KOPT-K1 (cell line): Measurements from ENCODE around the gene MEGF8.
A peak's percentile ranks its signal among the peaks of the same experiment; 100 is the strongest.

Source experiments
- H3K27ac ChIP-seq: fragments of 200-600 bp; sonication (generic); 2 replicates; pipeline ENCODE4 v1.5.1; 2016; ENCODE audit warnings: antibody characterized with exemption, mild to moderate bottlenecking, low read depth, low read length; ENCODE audit not compliant: poor library complexity, severe bottlenecking
- H3K36me3 ChIP-seq: fragments of 200-600 bp; sonication (generic); 2 replicates; pipeline ENCODE4 v1.5.1; 2017; ENCODE audit warnings: antibody characterized with exemption, mild to moderate bottlenecking, low read length, moderate library complexity; ENCODE audit not compliant: insufficient read depth
- H3K9me3 ChIP-seq: fragments of 200-600 bp; sonication (generic); 2 replicates; pipeline ENCODE4 v1.5.1; 2017; ENCODE audit warnings: antibody characterized with exemption, low read length, mild to moderate bottlenecking; ENCODE audit not compliant: insufficient read depth, poor library complexity, severe bottlenecking

The MEGF8 gene

DNA sequence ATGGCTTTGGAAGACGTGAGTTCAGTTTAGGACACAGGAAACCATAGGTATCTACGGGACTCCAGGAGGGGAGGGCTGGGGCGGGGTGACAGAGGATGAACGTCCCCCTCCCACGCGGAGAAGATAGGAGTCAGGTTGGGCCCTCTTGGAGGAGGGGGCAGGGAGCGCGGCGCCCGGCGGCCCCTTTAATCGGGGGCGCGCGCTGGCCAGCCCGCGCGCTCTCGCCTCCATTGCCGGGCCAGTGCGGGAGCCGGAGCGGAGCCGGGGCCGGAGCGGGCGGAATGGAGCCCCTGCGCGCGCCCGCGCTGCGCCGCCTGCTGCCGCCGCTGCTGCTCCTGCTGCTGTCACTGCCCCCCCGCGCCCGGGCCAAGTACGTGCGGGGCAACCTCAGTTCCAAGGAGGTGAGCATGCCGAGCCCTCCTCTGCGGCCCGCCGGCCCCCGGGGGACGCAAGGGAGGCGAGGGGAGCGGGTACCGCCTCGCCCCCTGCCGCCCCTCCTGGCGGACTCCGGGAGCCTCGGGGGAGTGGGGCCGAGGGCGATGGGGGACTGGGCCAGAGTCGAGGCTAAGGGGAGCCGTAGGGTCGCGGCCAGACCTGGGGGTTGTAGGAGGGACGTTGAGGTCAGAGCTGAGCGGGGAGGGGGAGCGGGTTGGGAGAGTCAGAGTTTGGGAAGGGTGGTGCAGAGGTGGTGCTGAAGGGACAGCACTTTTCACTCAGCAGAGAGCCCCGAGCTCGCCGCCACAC, 12.2 kb upstream of the MEGF8 start, which contains the start of gene TMEM145:
Gene TMEM145, plus strand, starts transcription at position 214 of the 744 bp plus-strand sequence. Its CDS starts 68 bp downstream, at position 282.
- no peak within 1 kb of the TSS for H3K27ac ChIP-seq
- H3K36me3 ChIP-seq: no peaks in the 10 kb centered on the region
- H3K9me3 ChIP-seq: no peaks in the 10 kb centered on the region

GRCh38 chr19:42313840-42314755, 11.3 kb upstream of the MEGF8 start:
- Histone ChIP-seq H3K36me3 (no peaks in the 10 kb centered on the region), H3K27ac (no peak overlapping the region), H3K9me3 (no peaks in the 10 kb centered on the region)

- H3K27ac ChIP-seq: no peak overlapping the region
- no peaks in the 10 kb centered on the region for H3K9me3 ChIP-seq
- no peaks in the 10 kb centered on the region for H3K36me3 ChIP-seq
Measured at GRCh38 chr19:42315024-42315423, 10.4 kb upstream of the MEGF8 start.

GRCh38 chr19:42316223-42317211, 8.9 kb upstream of the MEGF8 start:
- Histone ChIP-seq H3K36me3 (no peaks in the 10 kb centered on the region), H3K9me3 (no peaks in the 10 kb centered on the region), H3K27ac (no peak overlapping the region)

DNA sequence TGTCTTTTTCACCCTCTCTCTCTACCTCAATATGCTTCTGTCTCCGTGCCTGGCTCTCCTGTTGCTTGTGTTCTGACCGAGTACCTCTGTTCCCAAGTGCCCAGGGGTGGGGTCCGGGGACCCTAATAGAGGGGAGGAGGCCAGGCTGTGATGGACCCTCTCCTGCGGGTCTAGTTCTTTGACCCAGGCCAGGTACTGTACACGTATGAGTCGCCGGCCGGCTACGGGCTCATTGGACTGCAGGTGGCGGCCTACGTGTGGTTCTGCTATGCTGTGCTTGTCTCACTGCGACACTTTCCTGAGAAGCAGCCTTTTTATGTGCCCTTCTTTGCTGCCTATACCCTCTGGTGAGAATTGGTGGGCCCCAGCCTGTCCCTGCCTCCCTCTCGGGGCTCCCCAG, 7.9 kb upstream of the MEGF8 start:
- no peaks in the 10 kb centered on the region for H3K9me3 ChIP-seq
- no peaks in the 10 kb centered on the region for H3K36me3 ChIP-seq
- H3K27ac ChIP-seq: no peak overlapping the region

GRCh38 chr19:42322305-42322704, 3.1 kb upstream of the MEGF8 start:
- Histone ChIP-seq H3K36me3 (no peaks in the 10 kb centered on the region), H3K9me3 (no peaks in the 10 kb centered on the region), H3K27ac (no peak overlapping the region)

GRCh38 chr19:42323473-42323851, 2.0 kb upstream of the MEGF8 start:
- Histone ChIP-seq H3K9me3 (no peaks in the 10 kb centered on the region), H3K36me3 (no peaks in the 10 kb centered on the region), H3K27ac (no peak overlapping the region)

- no peak overlapping the region for H3K27ac ChIP-seq
- no peaks in the 10 kb centered on the region for H3K36me3 ChIP-seq
Measured at GRCh38 chr19:42323852-42324654, 1.4 kb upstream of the MEGF8 start.

DNA sequence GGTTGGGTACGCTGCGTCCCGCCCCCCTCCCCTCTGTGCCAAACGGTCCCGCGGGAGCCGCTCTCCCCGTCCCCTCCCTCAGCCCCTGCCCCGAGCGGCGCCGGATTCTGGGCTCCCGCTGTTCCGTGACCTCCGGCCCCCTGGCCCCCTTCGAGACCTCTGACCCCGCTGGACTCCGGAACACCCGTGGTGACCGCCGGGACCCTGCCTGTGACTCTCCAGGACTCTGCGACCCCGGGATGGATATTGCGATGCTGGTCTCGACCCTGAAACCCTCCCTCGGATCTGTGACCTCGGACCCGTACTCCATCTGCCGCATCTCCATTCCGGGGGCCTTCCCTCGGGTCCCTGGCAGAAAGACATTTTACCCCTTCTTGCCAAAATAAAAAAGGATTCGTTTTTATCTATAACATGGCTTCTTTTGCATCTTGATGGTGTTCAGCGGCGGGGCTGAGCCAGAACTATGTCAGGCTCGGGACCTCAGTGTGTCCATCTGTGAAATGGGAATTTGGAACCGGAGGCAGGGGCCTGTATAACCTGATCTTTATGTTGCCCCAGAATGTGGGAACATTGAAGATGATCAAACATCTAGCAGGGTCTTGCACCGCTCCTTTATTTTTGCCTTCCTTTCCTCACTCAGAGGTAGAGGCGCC, 654 bp upstream of the MEGF8 start:
- no peaks in the 10 kb centered on the region for H3K36me3 ChIP-seq
- H3K27ac ChIP-seq: peak overlapping the region; percentile 75
- no peaks in the 10 kb centered on the region for H3K9me3 ChIP-seq

More at GRCh38 chr19:42323852-42324654, 1.4 kb upstream of the MEGF8 start:
- no peaks in the 10 kb centered on the region for H3K9me3 ChIP-seq

DNA sequence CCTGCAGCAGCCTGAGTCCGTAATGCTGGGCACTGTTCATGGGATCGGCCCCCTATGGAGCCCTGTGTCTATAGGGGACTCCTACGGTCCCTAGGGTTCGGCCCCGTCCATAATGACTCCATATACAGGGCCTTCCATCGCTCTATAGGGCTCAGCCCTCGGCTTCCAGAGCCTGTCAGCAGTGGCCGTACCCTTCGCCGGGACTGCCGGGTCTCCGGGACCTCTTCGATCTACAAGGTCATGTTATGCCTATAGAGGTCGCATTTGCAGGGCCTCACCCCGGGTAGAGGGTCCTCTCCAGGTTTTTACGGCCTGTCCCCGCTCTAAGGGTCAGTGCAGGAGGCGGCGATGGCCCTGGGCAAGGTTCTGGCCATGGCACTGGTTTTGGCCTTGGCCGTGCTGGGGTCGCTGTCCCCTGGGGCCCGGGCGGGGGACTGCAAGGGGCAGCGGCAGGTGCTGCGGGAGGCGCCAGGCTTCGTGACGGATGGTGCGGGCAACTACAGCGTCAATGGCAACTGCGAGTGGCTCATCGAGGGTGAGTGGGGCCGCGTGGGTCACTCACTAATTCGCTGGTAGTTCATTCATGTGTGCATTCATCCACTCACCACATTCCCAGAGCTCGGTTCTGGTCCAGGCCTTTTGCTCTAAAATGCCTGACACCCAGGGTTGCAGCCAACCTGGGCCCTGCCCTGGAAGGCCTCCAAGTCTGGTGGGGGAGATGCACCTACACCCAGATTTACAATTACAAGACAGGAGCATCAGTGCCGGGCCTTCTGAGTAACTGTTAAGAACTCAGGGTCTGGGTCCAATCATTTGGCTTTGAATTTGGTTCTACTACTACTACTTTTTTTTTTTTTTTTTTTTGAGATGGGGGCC, 699 bp downstream of the MEGF8 start:
- Histone ChIP-seq H3K9me3 (no peaks in the 10 kb centered on the region), H3K36me3 (no peaks in the 10 kb centered on the region), H3K27ac (peak overlapping the region; percentile 75)

GRCh38 chr19:42326969-42327368, 1.5 kb downstream of the MEGF8 start:
- Histone ChIP-seq H3K9me3 (no peaks in the 10 kb centered on the region), H3K36me3 (no peaks in the 10 kb centered on the region)

DNA sequence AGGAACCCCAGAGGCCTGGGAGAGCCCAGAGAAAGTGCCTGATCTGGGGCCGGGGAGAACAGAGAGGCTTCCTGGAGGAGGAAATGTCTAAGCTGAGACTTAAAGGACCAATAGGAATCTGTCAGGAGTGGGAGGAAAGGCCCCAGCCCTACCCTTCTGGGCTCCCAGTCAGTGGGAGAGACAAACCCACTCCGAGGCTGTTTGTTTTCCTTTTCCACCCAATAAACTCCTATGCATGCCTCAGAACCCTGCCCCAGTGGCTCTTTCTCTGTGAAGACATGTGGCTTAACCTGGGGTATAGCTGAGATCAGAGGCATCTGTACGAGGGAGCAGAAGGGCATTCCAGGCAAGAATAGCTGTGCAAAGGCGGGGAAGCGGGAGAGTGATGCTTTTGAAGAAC, 1.9 kb downstream of the MEGF8 start:
- Histone ChIP-seq H3K36me3 (no peaks in the 10 kb centered on the region), H3K27ac (no peak overlapping the region), H3K9me3 (no peaks in the 10 kb centered on the region)

More at GRCh38 chr19:42326969-42327368, 1.5 kb downstream of the MEGF8 start:
- no peak overlapping the region for H3K27ac ChIP-seq

- no peak overlapping the region for H3K27ac ChIP-seq
- H3K9me3 ChIP-seq: no peaks in the 10 kb centered on the region
- H3K36me3 ChIP-seq: no peaks in the 10 kb centered on the region
Measured at GRCh38 chr19:42328106-42328505, 2.7 kb downstream of the MEGF8 start.
